Measurements from ENCODE around the gene SPDYE3. TPM values are rescaled to one million over a fixed set of nuclear protein-coding genes. Genes with fewer than 3 reads are reported as not detected.
"Not testable (repeated sequence)": the region's sequence is repeated elsewhere in the genome, so short reads cannot be mapped to it uniquely, and the experiment has no call there.

Gene SPDYE3
- total and polyA plus RNA-seq, 2 experiments from 2014 or later: 3.8 TPM; not detected in 1

DNA sequence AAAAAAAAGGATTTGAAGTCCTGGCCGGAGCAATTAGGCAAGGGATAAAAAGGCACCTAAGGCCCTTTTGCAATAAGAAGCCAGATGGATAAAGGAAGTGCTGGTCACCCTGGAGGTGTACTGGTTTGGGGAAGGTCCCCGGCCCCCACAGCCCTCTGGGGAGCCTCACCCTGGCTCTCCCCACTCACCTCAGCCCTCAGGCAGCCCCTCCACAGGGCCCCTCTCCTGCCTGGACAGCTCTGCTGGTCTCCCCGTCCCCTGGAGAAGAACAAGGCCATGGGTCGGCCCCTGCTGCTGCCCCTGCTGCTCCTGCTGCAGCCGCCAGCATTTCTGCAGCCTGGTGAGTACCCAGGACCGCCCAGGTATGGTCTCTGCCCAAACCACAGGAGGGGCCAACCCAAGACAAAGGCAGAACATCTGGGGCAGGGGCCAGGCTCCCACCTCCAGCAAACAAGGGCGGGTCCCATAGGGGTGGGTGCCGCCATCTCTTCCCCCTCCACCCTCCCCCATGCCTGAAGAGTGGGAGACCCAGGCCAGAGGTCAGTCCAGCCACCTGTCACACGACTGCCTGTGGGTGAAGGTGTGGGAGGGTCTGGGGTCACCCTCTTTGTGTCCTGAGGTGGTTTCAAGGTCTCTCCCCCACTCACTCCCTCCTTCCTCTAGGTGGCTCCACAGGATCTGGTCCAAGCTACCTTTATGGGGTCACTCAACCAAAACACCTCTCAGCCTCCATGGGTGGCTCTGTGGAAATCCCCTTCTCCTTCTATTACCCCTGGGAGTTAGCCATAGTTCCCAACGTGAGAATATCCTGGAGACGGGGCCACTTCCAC is 50.7 kb downstream of the SPDYE3 start, which contains the start of gene PILRB:
Gene PILRB, plus strand, starts transcription at position 91 of the 830 bp plus-strand sequence. Its CDS starts 186 bp downstream, at position 277.
- Histone ChIP-seq H3K27ac (no peak within 1 kb of the TSS), H3K9me3 (ENCODE audit: low read depth) (no peaks in the 10 kb centered on the region), H3F3A (ENCODE audit: insufficient read depth) (0 out of 2 replicates have a peak, but pooled peaks cover 2% of the 10 kb centered on the region), H3K27me3 (replicated peaks; ENCODE audit: insufficient read depth) (no peaks in the 10 kb centered on the region), H3K4me2 (ENCODE audit: unreplicated experiment) (no peak within 1 kb of the TSS), H3K36me3 (ENCODE audit: low read depth) (peaks cover 25% of the 10 kb centered on the region), H3K9me2 (ENCODE audit: insufficient read depth) (no peaks in the 10 kb centered on the region), H3K9ac (no peak within 1 kb of the TSS), H2AFZ (no peak within 1 kb of the TSS), H3K4me3 (no peak within 1 kb of the TSS), H3K79me2 (ENCODE audit: insufficient read depth) (no peaks in the 10 kb centered on the region), H4K20me1 (ENCODE audit: insufficient read depth) (no peaks in the 10 kb centered on the region), H3K4me1 (ENCODE audit: insufficient read depth) (no peaks in the 10 kb centered on the region)
- DNase-seq: no peak
- 78 to 87% methylated on average over 8 to 11 of the region's 11 CpGs for WGBS, 2 experiments (ENCODE audit: low coverage in 1 of 2, low lambda C conversion rate in 2 of 2, missing lambda C conversion rate in 2 of 2)
- no peak for TF ChIP-seq EZH2phosphoT487 (IDR thresholded peaks at IDR 0.05; ENCODE audit: insufficient read depth, low read depth)
- TF ChIP-seq EZH2 (IDR thresholded peaks at IDR 0.05; ENCODE audit: insufficient read depth, poor library complexity, severe bottlenecking): no peak
- in situ Hi-C loops (cut with MboI): no loop called here

DNA sequence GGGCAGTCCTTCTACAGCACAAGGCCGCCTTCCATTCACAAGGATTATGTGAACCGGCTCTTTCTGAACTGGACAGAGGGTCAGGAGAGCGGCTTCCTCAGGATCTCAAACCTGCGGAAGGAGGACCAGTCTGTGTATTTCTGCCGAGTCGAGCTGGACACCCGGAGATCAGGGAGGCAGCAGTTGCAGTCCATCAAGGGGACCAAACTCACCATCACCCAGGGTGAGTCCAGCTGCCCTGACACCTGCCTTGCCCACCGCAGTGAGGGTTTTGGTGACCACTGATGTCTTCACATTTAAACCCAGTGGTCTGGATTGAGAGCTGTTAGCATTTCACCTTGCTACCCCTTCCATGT is 51.3 kb downstream of the SPDYE3 start:
- in situ Hi-C loops (cut with MboI): no loop called here
- no peak overlapping the region for H3K27ac ChIP-seq
- 90 to 92% methylated on average over 8 of the region's 8 CpGs for WGBS, 2 experiments (ENCODE audit: low coverage in 1 of 2, low lambda C conversion rate in 2 of 2, missing lambda C conversion rate in 2 of 2)

DNA sequence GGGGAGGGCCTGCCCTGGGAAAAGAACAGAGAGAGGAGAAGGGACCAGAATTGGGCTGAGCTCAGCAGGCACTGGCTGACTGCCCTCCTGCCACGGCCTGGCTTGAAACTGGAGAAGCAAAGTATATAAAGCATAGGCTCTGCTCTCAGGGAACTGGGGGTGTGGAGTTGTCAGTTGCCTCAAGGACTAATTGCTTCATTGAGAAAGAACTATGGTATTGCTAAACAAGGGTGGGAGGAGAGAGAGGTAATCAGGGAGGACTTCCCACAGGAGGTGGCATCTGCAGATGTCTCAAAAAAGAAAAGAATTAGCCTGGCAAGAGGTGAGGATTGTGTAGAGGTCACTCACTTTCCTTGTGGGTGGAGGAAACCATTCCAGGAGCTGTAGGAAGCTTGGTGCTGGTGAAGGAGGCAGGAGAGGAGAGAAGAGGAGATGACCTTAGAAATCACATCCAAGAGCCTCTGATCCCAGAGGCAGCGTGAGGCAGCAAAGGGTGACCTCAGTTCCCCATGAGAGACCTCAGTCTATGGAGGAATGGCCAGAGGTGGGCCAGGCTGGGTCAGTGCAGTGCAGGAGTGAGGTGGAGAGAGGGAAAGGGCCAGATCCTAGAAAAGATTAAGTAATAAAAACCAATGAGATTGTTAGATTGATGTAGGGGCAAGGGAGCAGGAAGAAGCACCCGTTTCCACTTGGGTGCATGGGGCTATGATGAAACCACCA is 52.8 kb downstream of the SPDYE3 start:
- Histone ChIP-seq H3K9me3 (ENCODE audit: low read depth) (no peaks in the 10 kb centered on the region), H3K9ac (no peak overlapping the region), H3K4me1 (ENCODE audit: insufficient read depth) (no peaks in the 10 kb centered on the region), H3F3A (ENCODE audit: insufficient read depth) (0 out of 2 replicates have a peak, but pooled peaks cover 8% of the 10 kb centered on the region), H3K4me3 (no peak overlapping the region), H3K36me3 (ENCODE audit: low read depth) (peaks cover 26% of the 10 kb centered on the region), H3K4me2 (ENCODE audit: unreplicated experiment) (no peak overlapping the region), H3K79me2 (ENCODE audit: insufficient read depth) (no peaks in the 10 kb centered on the region), H3K9me2 (ENCODE audit: insufficient read depth) (no peaks in the 10 kb centered on the region), H4K20me1 (ENCODE audit: insufficient read depth) (no peaks in the 10 kb centered on the region), H2AFZ (no peak overlapping the region), H3K27me3 (replicated peaks; ENCODE audit: insufficient read depth) (no peaks in the 10 kb centered on the region), H3K27ac (no peak overlapping the region)
- 97 to 100% methylated on average over 3 of the region's 3 CpGs for WGBS, 2 experiments (ENCODE audit: low coverage in 1 of 2, low lambda C conversion rate in 2 of 2, missing lambda C conversion rate in 2 of 2)
- TF ChIP-seq EZH2phosphoT487 (IDR thresholded peaks at IDR 0.05; ENCODE audit: insufficient read depth, low read depth): no peak
- TF ChIP-seq EZH2 (IDR thresholded peaks at IDR 0.05; ENCODE audit: insufficient read depth, poor library complexity, severe bottlenecking): no peak
- DNase-seq: no peak
- in situ Hi-C loops (cut with MboI): no loop called here

More for the DNA sequence above, 51.3 kb downstream of the SPDYE3 start:
- Histone ChIP-seq H3K27me3 (replicated peaks; ENCODE audit: insufficient read depth) (no peaks in the 10 kb centered on the region), H3K36me3 (ENCODE audit: low read depth) (peaks cover 30% of the 10 kb centered on the region), H3K4me1 (ENCODE audit: insufficient read depth) (no peaks in the 10 kb centered on the region), H3F3A (ENCODE audit: insufficient read depth) (0 out of 2 replicates have a peak, but pooled peaks cover 5% of the 10 kb centered on the region), H2AFZ (no peak overlapping the region), H3K9me3 (ENCODE audit: low read depth) (no peaks in the 10 kb centered on the region), H3K9me2 (ENCODE audit: insufficient read depth) (no peaks in the 10 kb centered on the region), H3K4me2 (ENCODE audit: unreplicated experiment) (no peak overlapping the region), H3K79me2 (ENCODE audit: insufficient read depth) (no peaks in the 10 kb centered on the region), H4K20me1 (ENCODE audit: insufficient read depth) (no peaks in the 10 kb centered on the region), H3K4me3 (no peak overlapping the region), H3K9ac (no peak overlapping the region)
- DNase-seq: no peak
- no peak for TF ChIP-seq EZH2phosphoT487 (IDR thresholded peaks at IDR 0.05; ENCODE audit: insufficient read depth, low read depth)
- no peak for TF ChIP-seq EZH2 (IDR thresholded peaks at IDR 0.05; ENCODE audit: insufficient read depth, poor library complexity, severe bottlenecking)

DNA sequence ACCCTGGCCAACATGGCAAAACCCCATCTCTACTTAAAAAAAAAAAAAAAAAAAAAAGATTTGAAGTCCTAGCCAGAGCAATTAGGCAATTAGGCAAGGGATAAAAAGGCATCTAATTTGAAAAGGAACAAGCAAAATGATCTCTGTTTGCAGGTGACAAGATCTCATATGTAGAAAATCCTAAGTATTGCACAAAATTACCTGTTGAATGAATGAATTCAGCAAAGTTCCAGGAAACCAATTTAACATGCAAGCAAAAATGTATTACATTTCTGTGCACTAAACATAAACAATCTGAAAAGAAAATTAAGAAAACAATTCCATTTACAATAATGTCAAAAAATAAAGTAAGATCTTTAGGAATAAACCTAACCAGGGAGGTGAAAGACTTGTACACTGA is 55.6 kb downstream of the SPDYE3 start:
- H3K4me3 ChIP-seq: no peak overlapping the region
- H3K36me3 ChIP-seq (ENCODE audit: low read depth): peaks cover 26% of the 10 kb centered on the region
- H2AFZ ChIP-seq: no peak overlapping the region

DNA sequence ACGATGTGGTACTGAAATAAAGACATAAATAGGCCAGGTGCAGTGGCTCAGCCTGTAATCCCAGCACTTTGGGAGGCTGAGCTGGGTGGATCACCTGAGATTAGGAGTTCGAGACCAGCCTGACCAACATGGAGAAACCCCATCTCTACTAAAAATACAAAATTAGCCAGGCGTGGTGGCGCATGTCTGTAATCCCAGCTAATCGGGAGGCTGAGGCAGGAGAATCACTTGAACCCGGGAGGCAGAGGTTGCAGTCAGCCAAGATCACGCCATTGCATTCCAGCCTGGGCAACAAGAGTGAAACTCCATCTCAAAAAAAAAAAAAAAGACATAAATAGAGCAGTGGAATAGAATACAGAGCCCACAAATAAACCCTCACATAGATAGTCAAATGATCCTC is 56.3 kb downstream of the SPDYE3 start:
- H3K4me1 ChIP-seq (ENCODE audit: insufficient read depth); H3K9me2 ChIP-seq (ENCODE audit: insufficient read depth); H3K27me3 ChIP-seq (replicated peaks; ENCODE audit: insufficient read depth); H3K79me2 ChIP-seq (ENCODE audit: insufficient read depth); H4K20me1 ChIP-seq (ENCODE audit: insufficient read depth); H3K4me3 ChIP-seq; H3K9ac ChIP-seq; H3F3A ChIP-seq (ENCODE audit: insufficient read depth); H3K27ac ChIP-seq; H3K4me2 ChIP-seq (ENCODE audit: unreplicated experiment); H2AFZ ChIP-seq; H3K9me3 ChIP-seq (ENCODE audit: low read depth); in situ Hi-C loops (cut with MboI); DNase-seq: not testable (repeated sequence)
- WGBS, 2 experiments (ENCODE audit: low coverage in 1 of 2, low lambda C conversion rate in 2 of 2, missing lambda C conversion rate in 2 of 2): 86 to 87% methylated on average over 7 of the region's 7 CpGs
- H3K36me3 ChIP-seq (ENCODE audit: low read depth): peaks cover 25% of the 10 kb centered on the region

More for the DNA sequence above, 55.6 kb downstream of the SPDYE3 start:
- Histone ChIP-seq H3K27me3 (replicated peaks; ENCODE audit: insufficient read depth) (no peaks in the 10 kb centered on the region), H3F3A (ENCODE audit: insufficient read depth) (0 out of 2 replicates have a peak, but pooled peaks cover 9% of the 10 kb centered on the region), H3K9me3 (ENCODE audit: low read depth) (no peaks in the 10 kb centered on the region), H3K4me2 (ENCODE audit: unreplicated experiment) (no peak overlapping the region), H4K20me1 (ENCODE audit: insufficient read depth) (no peaks in the 10 kb centered on the region), H3K9me2 (ENCODE audit: insufficient read depth) (no peaks in the 10 kb centered on the region), H3K9ac (no peak overlapping the region), H3K4me1 (ENCODE audit: insufficient read depth) (no peaks in the 10 kb centered on the region), H3K27ac (no peak overlapping the region), H3K79me2 (ENCODE audit: insufficient read depth) (no peaks in the 10 kb centered on the region)
- no peak for DNase-seq
- TF ChIP-seq EZH2phosphoT487 (IDR thresholded peaks at IDR 0.05; ENCODE audit: insufficient read depth, low read depth): no peak
- no peak for TF ChIP-seq EZH2 (IDR thresholded peaks at IDR 0.05; ENCODE audit: insufficient read depth, poor library complexity, severe bottlenecking)
- in situ Hi-C loops (cut with MboI): no loop called here

Data from GM23248 (cell line).